ENCODE measurements around the gene MID1IP1.

- no peak for TF ChIP-seq CTCF (IDR thresholded peaks at IDR 0.05 in 2 of 3, conservative IDR thresholded peaks at IDR 0.05 in 1 of 3; ENCODE audit: control insufficient read depth in 2 of 3, extremely low read depth in 1 of 3, insufficient read depth in 1 of 3, low read depth in 3 of 3, low read length in 3 of 3)
- no peak for TF ChIP-seq CBX3 (IDR thresholded peaks at IDR 0.05; ENCODE audit: borderline replicate concordance, low read depth)
- no peak for TF ChIP-seq BMI1 (IDR thresholded peaks at IDR 0.05; ENCODE audit: borderline replicate concordance)
- no peak for TF ChIP-seq ATF3 (IDR thresholded peaks at IDR 0.05; ENCODE audit: borderline replicate concordance, extremely low read depth, low read depth, low read length)
- TF ChIP-seq EZH2 (IDR thresholded peaks at IDR 0.05; ENCODE audit: borderline replicate concordance, control insufficient read depth, low read depth, low read length), result no peak
- TF ChIP-seq GABPA (IDR thresholded peaks at IDR 0.05; ENCODE audit: low read depth), result no peak
- TF ChIP-seq RCOR1 (conservative IDR thresholded peaks at IDR 0.05; ENCODE audit: low read depth, low read length), result no peak
- TF ChIP-seq PAX8 (IDR thresholded peaks at IDR 0.05), result no peak
- TF ChIP-seq BCL11A (IDR thresholded peaks at IDR 0.05; ENCODE audit: low read depth, low read length), result no peak
These were observed 38.0 kb downstream of the MID1IP1 start for GRCh38 chrX:38839277-38839676.
